T-cell (primary cell): ENCODE results near the gene PBLD. TPM values are rescaled to one million over a fixed set of nuclear protein-coding genes. Genes with fewer than 3 reads are reported as not detected.
"Not testable (repeated sequence)": the region's sequence is repeated elsewhere in the genome, so short reads cannot be mapped to it uniquely, and the experiment has no call there.

ENCODE experiments used
- ATAC-seq, 4 experiments: fragments of 200-7000 bp in 3 of 4; fragments of 150-1000 bp in 1 of 4; cut with Tn5 transposase; replicated peaks in 1 of 4; 1 replicate in 3 of 4; 2 replicates in 1 of 4; pipeline ENCODE4 v1.10.0; 2021; ENCODE audit warnings: moderate library complexity in 3 of 4, mild to moderate bottlenecking in 2 of 4, moderate number of reproducible peaks in 1 of 4
- CTCF ChIA-PET, 2 donors: fragments of 300-600 bp; sonication (Branson Sonifier 250); formaldehyde crosslinking; loops; one replicate each; lab custom pipeline; 2022; ENCODE audit warnings: antibody characterized with exemption in 2 of 2; lab: Charles Lee
- POLR2A ChIA-PET, 2 donors: fragments of 300-600 bp; sonication (Branson Sonifier 250); formaldehyde crosslinking; loops; one replicate each; lab custom pipeline; 2022; ENCODE audit warnings: antibody characterized with exemption in 2 of 2; lab: Charles Lee
- DNase-seq, 35 experiments: peaks; one replicate each; pipeline versions ENCODE4 v3.0.0 to v3.0.0-alpha.2; 2013 to 2023
- H3K27ac ChIP-seq: one replicate; pipeline ENCODE4 v1.5.1; 2013; ENCODE audit warnings: low read length
- H3K27me3 ChIP-seq, 2 experiments: replicated peaks in 1 of 2; 1 replicate in 1 of 2; 2 replicates in 1 of 2; pipeline versions ENCODE4 v1.6.1 to v1.7.0; 2013; ENCODE audit warnings: low read length in 1 of 2, mixed read lengths in 1 of 2; ENCODE audit not compliant: control insufficient read depth in 2 of 2, insufficient read depth in 2 of 2; ENCODE audit errors: extremely low read depth in 1 of 2
- H3K36me3 ChIP-seq, 2 donors: 1 replicate in 1 of 2; 2 replicates in 1 of 2; pipeline versions ENCODE4 v1.6.1 to v1.7.0; 2013; ENCODE audit warnings: low read length in 1 of 2; ENCODE audit not compliant: control insufficient read depth in 2 of 2, insufficient read depth in 1 of 2; ENCODE audit errors: extremely low read depth in 1 of 2
- H3K4me1 ChIP-seq, 2 experiments: 1 replicate in 1 of 2; 2 replicates in 1 of 2; pipeline versions ENCODE4 v1.6.1 to v1.7.0; 2013; ENCODE audit warnings: low read length in 2 of 2, mixed read lengths in 1 of 2; ENCODE audit not compliant: insufficient read depth in 2 of 2, control insufficient read depth in 1 of 2; ENCODE audit errors: extremely low read depth in 1 of 2
- H3K4me3 ChIP-seq, 2 donors: 1 replicate in 1 of 2; 2 replicates in 1 of 2; pipeline versions ENCODE4 v1.5.1 to v1.7.0; 2013; ENCODE audit warnings: mild to moderate bottlenecking in 2 of 2, low read length in 1 of 2, moderate library complexity in 1 of 2; ENCODE audit not compliant: control insufficient read depth in 1 of 2; ENCODE audit errors: extremely low read depth in 1 of 2
- H3K9me3 ChIP-seq: 2 replicates; pipeline ENCODE4 v1.7.0; 2013
- H3K27ac Mint-ChIP-seq, 2 donors: one replicate each; pipeline ENCODE4 v1.8.0; 2020 to 2021; ENCODE audit warnings: mild to moderate bottlenecking in 2 of 2, mixed read lengths in 2 of 2
- H3K27me3 Mint-ChIP-seq, 2 donors: one replicate each; pipeline ENCODE4 v1.8.0; 2021 to 2022; ENCODE audit warnings: mixed read lengths in 2 of 2
- H3K36me3 Mint-ChIP-seq: one replicate; pipeline ENCODE4 v1.8.0; 2021; ENCODE audit warnings: mixed read lengths
- H3K4me1 Mint-ChIP-seq, 3 donors: one replicate each; pipeline ENCODE4 v1.8.0; 2020 to 2022; ENCODE audit warnings: mixed read lengths in 3 of 3, mild to moderate bottlenecking in 1 of 3
- H3K4me3 Mint-ChIP-seq, 3 donors: one replicate each; pipeline ENCODE4 v1.8.0; 2020 to 2022; ENCODE audit warnings: mild to moderate bottlenecking in 3 of 3, mixed read lengths in 3 of 3, moderate library complexity in 3 of 3
- H3K9me3 Mint-ChIP-seq, 3 donors: one replicate each; pipeline ENCODE4 v1.8.0; 2020 to 2022; ENCODE audit warnings: mixed read lengths in 3 of 3
- WGBS: methylation state at CpG from one replicate; pipeline ENCODE4 v1.1.5; 2013; ENCODE audit warnings: missing lambda C conversion rate; ENCODE audit not compliant: insufficient coverage; 5-methylcytosine and 5-hydroxymethylcytosine counted together
- total RNA-seq, 35 experiments: library from RNA in 6 of 35; stranded (reverse) in 6 of 35; fragments of 120-200 nt in 1 of 35; gene quantifications; one replicate each; pipeline versions ENCODE4 v1.2.1 to v1.2.4 and lab custom pipeline; 2013 to 2026

PBLD gene
- total RNA-seq, 5 donors from 2014 or later (not counting 1 experiment from before 2014, with no cell fraction given) = 1.3 to 3.4 (median 1.9) TPM

GRCh38 chr10:68253346-68253745, 79.4 kb downstream of the PBLD start:
- no peak for DNase-seq
- WGBS = no CpG with 5 or more reads among the region's 1 CpG
- ATAC-seq = no peak
- Histone ChIP-seq H3K4me3 (no peak overlapping the region), H3K36me3 (no peaks in the 10 kb centered on the region), H3K27ac (no peak overlapping the region), H3K4me1 (no peaks in the 10 kb centered on the region), H3K27me3 (peaks cover 0 to 2% of the 10 kb centered on the region in 2 experiments), H3K9me3 (no peaks in the 10 kb centered on the region)
- no peaks in the 10 kb centered on the region for H3K36me3 Mint-ChIP-seq
- CTCF ChIA-PET = interaction anchor here (0.5 to 0.7 kb wide), 3 partner anchors 17 to 415 kb away, joined by 3 read pairs; no protein-coding TSS in a partner anchor
- no peak overlapping the region for H3K27ac Mint-ChIP-seq
- peaks cover 3 to 7% of the 10 kb centered on the region in 2 donors for H3K27me3 Mint-ChIP-seq
- H3K4me3 Mint-ChIP-seq = no peak overlapping the region
- H3K9me3 Mint-ChIP-seq = no peaks in the 10 kb centered on the region
- POLR2A ChIA-PET = no interaction called here
- H3K4me1 Mint-ChIP-seq = no peaks in the 10 kb centered on the region

GRCh38 chr10:68251625-68252495, 80.9 kb downstream of the PBLD start:
- H3K4me1 ChIP-seq = no peaks in the 10 kb centered on the region
- POLR2A ChIA-PET = no interaction called here
- Mint-ChIP-seq H3K4me1 (no peaks in the 10 kb centered on the region), H3K27me3 (peaks cover 3 to 7% of the 10 kb centered on the region in 2 donors), H3K36me3 (no peaks in the 10 kb centered on the region), H3K9me3 (no peaks in the 10 kb centered on the region), H3K4me3 (no peak overlapping the region), H3K27ac (no peak overlapping the region)
- no peak overlapping the region for H3K4me3 ChIP-seq
- no peak for DNase-seq
- H3K36me3 ChIP-seq = no peaks in the 10 kb centered on the region
- WGBS = no CpG with 5 or more reads among the region's 5 CpGs
- no peaks in the 10 kb centered on the region for H3K9me3 ChIP-seq
- no peak for ATAC-seq
- no peaks in the 10 kb centered on the region for H3K27me3 ChIP-seq
- H3K27ac ChIP-seq = no peak overlapping the region
- CTCF ChIA-PET = no interaction called here

- Mint-ChIP-seq H3K36me3 (no peaks in the 10 kb centered on the region), H3K4me1 (no peaks in the 10 kb centered on the region), H3K4me3 (no peak overlapping the region), H3K27me3 (peaks cover 3% of the 10 kb centered on the region in 2 donors), H3K27ac (no peak overlapping the region), H3K9me3 (no peaks in the 10 kb centered on the region)
- H3K9me3 ChIP-seq = no peaks in the 10 kb centered on the region
- no peaks in the 10 kb centered on the region for H3K36me3 ChIP-seq
- H3K4me1 ChIP-seq = no peaks in the 10 kb centered on the region
- H3K4me3 ChIP-seq = no peak overlapping the region
- POLR2A ChIA-PET = no interaction called here
- CTCF ChIA-PET = no interaction called here
- ATAC-seq (no peak), DNase-seq (no peak)
- WGBS = 100% methylated on average over 3 of the region's 7 CpGs
- H3K27ac ChIP-seq = no peak overlapping the region
- no peaks in the 10 kb centered on the region for H3K27me3 ChIP-seq
These were observed 81.6 kb downstream of the PBLD start for GRCh38 chr10:68251151-68251550.

GRCh38 chr10:68249297-68249696, 83.4 kb downstream of the PBLD start:
- Mint-ChIP-seq H3K9me3 (no peaks in the 10 kb centered on the region), H3K4me1 (no peaks in the 10 kb centered on the region), H3K36me3 (no peaks in the 10 kb centered on the region), H3K27me3 (peaks cover under 1 to 5% of the 10 kb centered on the region in 2 donors), H3K4me3 (no peak overlapping the region), H3K27ac (no peak overlapping the region)
- ChIA-PET POLR2A (no interaction called here), CTCF (interaction anchor here in 1 of 2 donors (0.6 kb wide), 1 partner anchor 235 kb away, joined by 6 read pairs; no protein-coding TSS in a partner anchor)
- ATAC-seq (no peak), DNase-seq (no peak)
- H3K4me1 ChIP-seq = no peaks in the 10 kb centered on the region
- WGBS = 63% methylated on average over 2 of the region's 4 CpGs
- H3K27me3 ChIP-seq = no peaks in the 10 kb centered on the region
- no peak overlapping the region for H3K27ac ChIP-seq
- H3K4me3 ChIP-seq = no peak overlapping the region
- no peaks in the 10 kb centered on the region for H3K36me3 ChIP-seq
- H3K9me3 ChIP-seq = no peaks in the 10 kb centered on the region

- no peaks in the 10 kb centered on the region for H3K36me3 Mint-ChIP-seq
- Histone ChIP-seq H3K27ac (no peak overlapping the region), H3K4me3 (no peak overlapping the region), H3K36me3 (no peaks in the 10 kb centered on the region), H3K27me3 (no peaks in the 10 kb centered on the region), H3K4me1 (no peaks in the 10 kb centered on the region), H3K9me3 (no peaks in the 10 kb centered on the region)
- no peaks in the 10 kb centered on the region for H3K4me1 Mint-ChIP-seq
- ATAC-seq (no peak), DNase-seq (no peak)
- ChIA-PET POLR2A (no interaction called here), CTCF (no interaction called here)
- no peaks in the 10 kb centered on the region for H3K9me3 Mint-ChIP-seq
- no CpG with 5 or more reads among the region's 6 CpGs for WGBS
- H3K27me3 Mint-ChIP-seq = peaks cover 0 to 5% of the 10 kb centered on the region in 2 donors
- H3K27ac Mint-ChIP-seq = no peak overlapping the region
- H3K4me3 Mint-ChIP-seq = no peak overlapping the region
These were observed 84.8 kb downstream of the PBLD start for GRCh38 chr10:68247931-68248330.

- not testable (repeated sequence) for H3K4me1 Mint-ChIP-seq, H3K9me3 Mint-ChIP-seq
These were observed 86.3 kb downstream of the PBLD start for GRCh38 chr10:68246397-68246796.

More at GRCh38 chr10:68246397-68246796, 86.3 kb downstream of the PBLD start:
- H3K9me3 ChIP-seq, H3K4me3 ChIP-seq, ATAC-seq, H3K27me3 Mint-ChIP-seq, H3K27ac ChIP-seq, H3K27me3 ChIP-seq, H3K27ac Mint-ChIP-seq, CTCF ChIA-PET, POLR2A ChIA-PET, H3K36me3 ChIP-seq, DNase-seq, H3K4me3 Mint-ChIP-seq, H3K4me1 ChIP-seq, H3K36me3 Mint-ChIP-seq: not testable (repeated sequence)
- WGBS = no CpG with 5 or more reads among the region's 7 CpGs
